ENCODE data around the gene SNCA.

SNCA gene

DNA sequence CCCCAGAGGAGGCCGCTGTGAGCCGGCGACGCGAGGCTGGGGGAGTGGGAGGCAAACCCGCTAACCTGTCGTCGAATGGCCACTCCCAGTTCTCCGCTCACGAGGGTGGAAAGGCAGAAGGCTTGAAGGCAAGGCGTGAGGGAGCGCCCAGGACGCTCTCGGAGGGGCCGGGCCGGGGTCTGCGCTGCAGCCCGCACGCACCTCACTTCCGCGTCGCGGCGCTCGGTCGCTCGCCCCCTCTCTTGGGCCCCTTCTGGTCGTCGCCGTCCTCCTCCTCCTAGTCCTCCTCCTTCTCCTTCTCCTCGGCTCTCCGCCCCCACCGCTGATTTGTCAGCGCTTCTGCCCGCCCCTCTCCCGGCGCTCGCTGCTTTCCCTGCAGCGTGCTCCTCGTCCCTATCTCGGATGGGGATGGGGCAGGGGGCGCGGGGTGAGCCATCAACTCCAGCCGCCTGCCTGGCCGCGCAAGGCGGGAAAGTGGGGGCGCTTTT is at the start of gene SNCA:
TSS of gene SNCA (minus strand) at position 265 of the 488 bp plus-strand sequence. CDS start 1,494 bp downstream, outside the sequence.
- DNase-seq: peak; percentile 50

DNA sequence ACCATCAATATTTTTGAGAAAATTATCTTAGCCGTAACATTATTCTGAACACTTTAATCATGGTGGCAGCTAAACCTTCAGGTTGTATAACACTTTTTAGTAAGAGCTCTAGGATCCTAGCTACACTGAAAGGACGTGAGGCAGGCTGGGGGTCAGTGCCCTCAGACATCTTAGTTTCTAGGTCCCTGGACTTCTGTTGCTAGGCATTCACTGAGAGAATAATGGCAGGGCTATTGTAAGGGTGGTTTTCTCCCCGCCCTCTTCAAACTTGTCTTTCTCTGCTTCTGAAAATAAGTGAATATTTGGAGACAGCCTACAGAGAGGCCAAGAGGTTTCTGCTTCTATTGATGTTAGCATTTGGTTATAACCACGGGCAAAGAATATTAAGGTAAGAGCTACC is 42.3 kb upstream of the SNCA start:
- no peak for DNase-seq

DNA sequence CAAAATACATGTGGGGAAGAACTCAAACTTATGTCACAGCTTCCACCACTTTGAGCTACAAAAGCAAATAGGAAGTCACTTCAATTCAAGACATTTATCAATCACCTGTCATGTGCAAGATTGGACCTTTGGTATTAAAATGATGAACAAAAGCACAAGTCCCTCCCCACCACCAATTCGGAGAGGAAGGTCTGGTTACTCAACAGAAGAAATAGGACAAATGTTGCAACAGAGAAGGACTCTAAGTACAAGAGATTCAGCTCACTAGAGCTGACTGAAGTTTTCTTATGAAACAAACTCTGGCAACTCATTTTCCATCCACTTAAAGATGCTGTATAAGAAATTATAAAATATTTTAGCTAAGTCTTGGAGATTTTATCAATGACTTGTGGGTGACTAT is 41.6 kb upstream of the SNCA start:
- no peak for DNase-seq

GRCh38 chr4:89876548-89876947 is 39.6 kb upstream of the SNCA start:
- DNase-seq: no peak

- DNase-seq: no peak
Measured at GRCh38 chr4:89871211-89871610, 34.2 kb upstream of the SNCA start.

- DNase-seq: no peak
Measured at GRCh38 chr4:89868999-89869589, 32.1 kb upstream of the SNCA start.

- no peak for DNase-seq
Measured at GRCh38 chr4:89868276-89868675, 31.3 kb upstream of the SNCA start.

DNA sequence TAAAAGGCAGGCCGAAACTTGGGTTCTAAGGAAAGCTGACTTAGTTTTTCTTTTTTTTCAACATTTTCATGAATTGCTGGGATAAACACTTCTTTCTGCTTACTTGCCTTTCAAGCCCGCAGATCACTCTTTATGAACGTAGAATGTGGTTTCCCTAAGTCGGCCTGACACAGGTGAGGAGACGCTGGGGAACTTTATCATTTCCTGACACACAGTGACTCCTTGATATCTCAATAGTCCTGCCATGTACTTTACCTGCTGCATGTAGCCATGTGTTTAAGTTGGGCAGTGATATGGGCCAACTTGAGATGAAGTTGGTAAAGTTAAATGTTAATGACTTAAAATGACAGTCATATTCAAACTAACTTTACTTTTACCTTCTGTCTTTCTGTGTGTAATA is 26.6 kb upstream of the SNCA start:
- no peak for DNase-seq

DNA sequence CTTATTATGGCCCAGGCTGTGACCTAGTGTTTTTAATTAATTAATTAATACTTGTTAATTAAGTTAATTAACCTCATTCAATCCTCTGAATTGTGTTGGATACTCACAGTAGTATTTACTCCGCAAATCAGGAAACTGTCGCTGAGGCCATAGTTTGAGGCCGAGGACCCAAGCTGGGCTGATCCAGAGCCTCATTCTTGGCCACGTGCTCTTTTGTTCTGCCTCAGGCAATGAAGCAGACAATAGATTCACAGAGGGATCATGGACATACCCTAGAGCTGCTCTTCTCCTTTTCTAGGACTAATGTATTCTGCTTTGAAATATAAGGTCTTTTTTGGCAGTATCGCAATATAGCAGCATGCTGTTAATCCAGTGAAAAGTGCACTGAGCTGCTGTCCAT is 24.0 kb upstream of the SNCA start:
- DNase-seq: no peak

- DNase-seq: no peak
Measured at GRCh38 chr4:89855236-89855635, 18.3 kb upstream of the SNCA start.

DNA sequence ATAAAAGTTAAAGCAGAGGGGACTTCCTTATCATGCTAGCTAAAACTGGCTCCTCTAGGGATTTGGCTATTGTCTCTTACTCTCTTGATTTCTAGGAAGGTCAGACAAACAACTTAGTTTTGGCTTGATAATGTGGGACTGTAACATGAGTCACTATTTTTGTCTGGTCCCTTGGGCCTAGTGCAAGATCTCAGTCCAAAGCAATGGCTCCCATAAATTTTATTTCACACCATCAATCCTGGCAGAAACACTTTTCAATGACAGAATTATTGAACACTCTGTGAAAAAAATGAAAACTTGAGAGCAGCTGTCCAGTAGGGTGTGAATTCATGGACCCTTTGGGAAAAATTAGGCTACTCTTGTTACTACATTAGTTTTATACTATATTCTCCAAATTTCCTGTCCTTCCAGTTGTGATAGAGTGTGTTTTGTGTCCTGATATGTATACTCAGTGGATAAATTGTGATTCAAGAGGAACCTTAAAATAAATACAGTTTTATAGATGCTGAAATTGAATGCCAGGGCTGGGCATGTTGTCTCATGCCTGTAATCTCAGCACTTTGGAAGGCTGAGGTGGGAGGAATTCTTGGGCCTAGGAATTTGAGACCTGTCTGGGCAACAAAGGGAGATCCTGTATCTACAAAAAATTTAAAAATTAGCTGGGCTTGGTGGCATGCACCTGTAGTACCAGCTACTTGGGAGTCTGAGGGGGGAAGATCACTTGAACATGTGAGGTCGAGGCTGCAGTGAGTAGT is 10.8 kb upstream of the SNCA start:
- no peak for DNase-seq

DNA sequence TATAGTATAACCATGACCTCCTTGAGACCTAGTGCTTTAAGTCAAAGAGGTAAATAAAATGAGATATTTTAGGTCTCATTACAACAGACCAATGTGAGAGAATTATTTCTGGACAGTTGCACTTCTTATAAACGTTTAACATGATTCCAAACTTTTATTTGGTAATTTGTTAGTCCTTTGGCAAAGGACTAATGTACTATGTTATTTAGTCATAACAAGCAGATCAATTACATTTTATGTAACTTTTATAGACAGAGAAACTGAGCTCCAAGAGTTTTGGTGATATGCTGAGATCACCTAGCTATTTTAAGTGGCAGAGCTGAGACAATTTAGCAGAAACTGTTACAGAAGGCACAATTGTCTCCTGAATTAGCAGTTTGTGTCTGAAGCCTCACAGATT is 2.6 kb upstream of the SNCA start:
- DNase-seq: no peak

DNA sequence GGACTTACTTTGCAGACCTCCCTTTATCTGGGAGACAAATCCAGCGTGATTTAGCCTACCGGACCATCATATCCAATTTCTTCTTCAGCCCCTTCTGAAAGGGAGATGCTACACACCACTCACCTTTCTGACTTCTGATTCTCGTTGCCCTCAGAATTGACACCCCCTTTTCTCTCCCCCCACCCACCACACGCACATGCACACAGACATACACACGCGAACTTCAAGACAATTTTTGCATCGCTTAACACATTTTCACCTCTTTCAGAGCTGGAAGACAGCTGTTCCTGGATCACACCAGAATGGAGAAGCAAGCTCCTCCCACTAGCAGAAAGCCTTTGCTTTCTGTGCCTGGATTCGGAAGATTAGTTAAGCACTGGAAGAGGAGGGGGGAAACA is 1.0 kb upstream of the SNCA start:
- DNase-seq: no peak

DNA sequence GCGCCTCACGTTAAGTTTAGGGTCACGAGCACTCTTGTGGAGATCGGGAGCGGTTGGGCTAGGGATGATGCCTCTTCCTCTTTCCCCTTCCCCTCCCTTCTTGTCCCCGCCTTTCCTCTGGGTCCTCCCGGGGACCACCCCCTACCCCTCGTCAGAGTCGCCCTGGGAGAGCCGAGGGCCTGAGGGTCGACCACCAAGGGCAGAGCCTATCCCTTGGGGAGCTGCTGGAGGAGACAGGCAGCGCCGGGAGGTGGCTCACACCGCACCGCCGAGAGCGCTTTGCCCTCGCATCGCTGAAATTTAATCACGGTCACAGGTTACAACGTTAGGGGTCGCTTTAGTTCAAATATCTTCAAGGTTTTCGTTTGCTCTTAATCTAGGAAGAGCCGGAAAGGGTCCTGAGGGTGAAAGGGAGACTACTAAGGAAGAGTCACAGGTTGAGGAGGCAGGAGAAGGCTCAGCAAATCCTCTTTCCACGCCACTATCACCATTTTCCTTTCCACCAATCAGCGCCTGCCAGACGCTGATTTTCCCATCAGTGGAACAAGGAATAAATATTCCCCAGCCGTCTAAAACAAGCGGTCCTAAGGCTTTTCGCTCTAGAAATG is 528 bp upstream of the SNCA start:
- DNase-seq: peak; percentile 44

DNA sequence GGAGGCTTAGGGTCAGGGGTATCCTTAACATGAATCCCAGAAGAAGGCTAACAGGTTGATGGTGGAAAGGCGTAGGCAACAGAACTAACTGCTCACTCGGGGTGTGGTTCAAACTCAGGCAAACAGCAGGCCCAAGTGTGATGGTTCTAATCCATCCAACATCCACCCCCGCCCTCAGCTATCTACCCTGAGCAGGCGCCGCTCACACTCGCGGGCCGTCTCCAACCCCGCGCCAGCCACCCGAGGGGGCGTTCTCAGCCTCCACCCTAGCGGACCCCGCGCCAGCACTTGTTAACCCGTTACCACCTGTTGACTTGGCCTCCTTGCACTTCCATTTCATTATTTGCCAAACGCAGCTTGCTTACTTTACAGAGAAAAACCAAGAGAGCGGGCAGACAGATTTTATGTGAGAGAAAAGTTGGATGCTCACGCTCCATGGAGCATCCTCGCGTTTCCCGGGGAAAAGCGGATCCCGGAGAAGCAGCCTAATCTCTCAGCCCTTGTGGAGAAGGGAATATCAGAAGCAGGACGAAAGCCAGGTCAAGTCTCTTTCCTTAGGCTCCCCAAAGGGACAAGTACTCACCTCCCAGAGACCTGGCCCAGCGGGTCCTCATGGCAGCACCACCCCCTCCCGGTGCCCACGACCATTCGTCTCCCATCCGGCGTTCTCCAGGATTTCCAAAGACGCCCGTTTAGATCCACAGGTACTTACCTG is 773 bp downstream of the SNCA start:
- DNase-seq: no peak

DNA sequence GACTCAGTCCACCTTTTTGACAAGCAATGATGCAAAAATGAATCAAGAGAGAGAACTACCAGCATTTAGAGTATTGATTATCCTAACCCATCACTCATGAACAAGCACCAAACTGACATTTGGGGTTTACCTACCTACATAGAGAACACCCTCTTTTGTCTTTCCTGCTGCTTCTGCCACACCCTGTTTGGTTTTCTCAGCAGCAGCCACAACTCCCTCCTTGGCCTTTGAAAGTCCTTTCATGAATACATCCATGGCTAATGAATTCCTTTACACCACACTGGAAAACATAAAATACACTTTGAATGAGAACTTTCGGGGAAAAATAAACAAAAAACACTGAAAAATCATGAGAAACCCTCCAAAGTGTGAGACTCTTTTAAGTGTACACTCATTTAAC is 1.5 kb downstream of the SNCA start:
- no peak for DNase-seq

DNA sequence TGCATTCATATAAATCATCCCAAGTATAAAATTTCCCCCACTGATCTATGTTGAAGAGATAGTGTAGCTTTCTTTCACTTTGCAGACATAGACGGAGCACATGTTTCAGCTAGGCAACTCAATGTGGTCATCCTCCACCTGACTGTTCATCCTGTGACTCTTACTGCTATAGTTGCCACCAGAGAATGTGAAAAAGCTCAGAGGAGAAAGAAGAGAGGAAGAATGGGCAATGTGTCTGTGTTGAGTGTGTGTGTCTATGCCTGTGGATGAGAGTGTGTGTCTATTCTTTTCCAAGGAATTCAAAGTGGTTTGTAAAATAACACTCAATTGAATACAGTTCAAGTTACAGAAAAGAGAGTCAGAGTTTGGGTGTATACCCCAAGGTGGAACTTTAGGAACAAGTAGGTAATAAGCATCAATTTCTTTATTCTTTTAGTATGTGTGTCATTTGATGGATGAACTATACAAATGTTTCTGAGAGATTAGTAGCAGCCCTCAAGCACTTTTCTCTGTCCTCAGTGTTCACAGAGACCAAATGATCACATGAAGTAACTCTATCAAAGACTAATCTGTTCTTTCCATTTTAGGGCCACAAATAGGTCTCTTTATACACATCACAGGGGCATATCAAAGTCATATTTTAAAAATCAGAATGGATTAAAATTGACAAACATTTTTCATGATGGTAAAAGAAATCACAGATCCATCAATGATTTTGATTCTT is 2.3 kb downstream of the SNCA start:
- no peak for DNase-seq

GRCh38 chr4:89829470-89830138 is 7.4 kb downstream of the SNCA start:
- DNase-seq: no peak

DNA sequence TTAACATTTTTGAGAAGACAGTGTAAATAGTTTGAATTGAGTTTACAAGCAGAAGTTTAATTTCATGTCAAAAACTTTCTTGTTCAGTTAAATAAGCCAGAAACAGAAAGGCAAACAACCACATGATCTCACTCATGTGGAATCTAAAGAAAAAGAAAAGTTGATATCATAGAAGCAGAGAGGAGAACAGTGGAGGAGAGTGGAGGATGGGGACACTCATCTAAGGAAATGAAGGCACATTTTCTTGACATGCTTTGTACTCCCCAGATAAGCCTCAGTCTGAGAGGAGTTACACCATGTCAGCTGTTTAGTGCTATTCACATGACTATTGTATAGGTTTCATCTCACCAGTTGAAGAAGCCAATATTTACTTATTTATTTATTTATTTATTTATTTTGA is 13.5 kb downstream of the SNCA start:
- DNase-seq: no peak

GRCh38 chr4:89821612-89822011 is 15.3 kb downstream of the SNCA start:
- no peak for DNase-seq

DNA sequence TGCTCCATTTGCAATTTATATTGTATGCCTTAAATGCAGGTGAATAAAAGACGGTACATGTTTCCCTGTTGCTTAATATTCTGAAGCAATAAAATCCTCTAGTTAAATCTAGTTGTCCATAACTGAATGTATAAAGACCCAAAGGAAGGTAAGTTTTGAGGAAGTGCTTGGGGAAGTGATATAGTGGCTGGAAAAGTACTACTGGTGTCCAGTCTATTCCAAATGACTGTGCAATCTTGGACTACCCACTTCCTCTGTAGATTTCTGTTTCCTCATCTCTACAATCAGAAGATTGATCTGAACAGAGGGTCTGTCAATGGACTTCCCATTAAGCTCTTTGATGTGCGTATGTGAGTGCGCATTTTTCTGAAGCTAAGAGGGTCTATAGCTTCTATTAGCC is 17.0 kb downstream of the SNCA start:
- DNase-seq: no peak

GRCh38 chr4:89814362-89814761 is 22.6 kb downstream of the SNCA start:
- no peak for DNase-seq

Data from stimulated activated CD8-positive, alpha-beta memory T cell treated with anti-CD3 and anti-CD28 coated beads, Interleukin-4, amount 100 ng/mL, for 48 hours (primary cell).